HepG2 (cell line): Measurements from ENCODE around the gene SNCA. TPM values are rescaled to one million over a fixed set of nuclear protein-coding genes. Genes with fewer than 3 reads are reported as not detected.

Source experiments
- ATAC-seq: fragments of 200-7000 bp; cut with Tn5 transposase; 3 replicates; pipeline ENCODE4 v1.9.1; 2020; ENCODE audit warnings: mild to moderate bottlenecking, moderate library complexity
- BruUV-seq: library from RNA; stranded (reverse); fragments of 400-500 nt; replicated peaks from 2 replicates; lab custom pipeline; 2021; lab: Mats Ljungman, UMichigan
- CTCF ChIA-PET: fragments of 300-600 bp; formaldehyde crosslinking; extraction: SDS; loops from one replicate; lab custom pipeline; 2021; ENCODE audit warnings: low total read pairs, inconsistent platforms, low intra/inter-chr PET ratio; lab: Yijun Ruan, JAX
- POLR2A ChIA-PET: fragments of 350-600 bp; sonication (Branson Sonifier 250); formaldehyde crosslinking; loops from one replicate; lab custom pipeline; 2020; ENCODE audit warnings: antibody characterized with exemption, inconsistent platforms; lab: Yijun Ruan, JAX
- DNase-seq: peaks from one replicate; pipeline ENCODE4 v3.0.0-alpha.2; 2015; ENCODE audit warnings: low spot score
- FAIRE-seq: peaks from 3 replicates; lab custom pipeline; 2011; peaks lifted over from hg19 to GRCh38; lab: Jason Lieb, UNC
- H2AFZ ChIP-seq: one replicate; pipeline ENCODE4 v1.6.1; 2011; ENCODE audit warnings: low read length, inconsistent platforms
- H3K27ac ChIP-seq: fragments of 300-600 bp; 3 replicates; pipeline ENCODE4 v1.8.0; 2011; ENCODE audit warnings: mixed run types, mild to moderate bottlenecking, mixed read lengths, low read length, inconsistent platforms; ENCODE audit not compliant: insufficient read depth; ENCODE audit errors: extremely low read length
- H3K27me3 ChIP-seq, 2 experiments: fragments of 200-600 bp in 1 of 2; 2 replicates in 1 of 2; 3 replicates in 1 of 2; pipeline versions ENCODE4 v1.6.0 to v1.8.0; 2011; ENCODE audit warnings: low read length in 2 of 2, mild to moderate bottlenecking in 2 of 2, moderate library complexity in 2 of 2, inconsistent platforms in 1 of 2; ENCODE audit not compliant: insufficient read depth in 2 of 2, control insufficient read depth in 1 of 2
- H3K36me3 ChIP-seq, 2 experiments: fragments of 200-600 bp in 1 of 2; replicated peaks in 1 of 2; 2 replicates in 1 of 2; 3 replicates in 1 of 2; pipeline versions ENCODE4 v1.5.1 to v1.8.0; 2011; ENCODE audit warnings: low read length in 2 of 2, inconsistent platforms in 1 of 2; ENCODE audit not compliant: insufficient read depth in 2 of 2, control insufficient read depth in 1 of 2
- H3K4me1 ChIP-seq: 2 replicates; pipeline ENCODE4 v1.5.1; 2012; ENCODE audit warnings: low read length, inconsistent platforms; ENCODE audit not compliant: insufficient read depth
- H3K4me2 ChIP-seq: 2 replicates; pipeline ENCODE4 v1.6.0; 2011; ENCODE audit warnings: low read depth, low read length, inconsistent platforms
- H3K4me3 ChIP-seq, 3 experiments: fragments of 200-600 bp in 1 of 3; sonication (generic), shearing (Covaris generic) in 1 of 3; replicated peaks in 1 of 3; 2 replicates each; pipeline ENCODE4 v1.5.1; 2011 to 2016; ENCODE audit warnings: low read length in 3 of 3, inconsistent platforms in 2 of 3, low read depth in 2 of 3, mild to moderate bottlenecking in 2 of 3, control low read depth in 1 of 3, mixed read lengths in 1 of 3; ENCODE audit not compliant: insufficient read depth in 1 of 3
- H3K79me2 ChIP-seq: one replicate; pipeline ENCODE4 v1.6.1; 2011; ENCODE audit warnings: low read length, inconsistent platforms; ENCODE audit not compliant: insufficient read depth
- H3K9ac ChIP-seq: 2 replicates; pipeline ENCODE4 v1.6.0; 2011; ENCODE audit warnings: mild to moderate bottlenecking, low read depth, low read length, inconsistent platforms; ENCODE audit not compliant: insufficient read depth
- H3K9me3 ChIP-seq: 2 replicates; pipeline ENCODE4 v1.5.1; 2012; ENCODE audit warnings: mild to moderate bottlenecking, low read length
- H4K20me1 ChIP-seq: 2 replicates; pipeline ENCODE4 v1.6.0; 2011; ENCODE audit warnings: inconsistent platforms, mild to moderate bottlenecking, low read length, moderate library complexity; ENCODE audit not compliant: insufficient read depth
- ETV5 ChIP-seq: IDR thresholded peaks from 2 replicates; pipeline ENCODE4 v1.6.1; 2018; ENCODE audit warnings: missing biosample characterization, missing genetic modification reagents, inconsistent platforms, borderline replicate concordance
- HNF4G ChIP-seq, 2 experiments: sonication (generic) in 1 of 2; formaldehyde crosslinking in 1 of 2; IDR thresholded peaks; 2 replicates each; pipeline versions ENCODE4 v1.4.0 to v1.6.1; 2011 to 2020; ENCODE audit warnings: borderline replicate concordance in 2 of 2, low read depth in 2 of 2, mild to moderate bottlenecking in 2 of 2, low read length in 1 of 2, missing genetic modification reagents in 1 of 2, moderate library complexity in 1 of 2
- MXI1 ChIP-seq: IDR thresholded peaks from 3 replicates; pipeline ENCODE4 v1.6.1; 2012; ENCODE audit warnings: low read depth, low read length, inconsistent platforms, borderline replicate concordance
- NAIF1 ChIP-seq: sonication (generic); formaldehyde crosslinking; IDR thresholded peaks from 2 replicates; pipeline ENCODE4 v1.5.0; 2020; ENCODE audit warnings: mild to moderate bottlenecking, missing genetic modification reagents, borderline replicate concordance
- NFE2L2 ChIP-seq: fragments of 150-350 bp; IDR thresholded peaks from 2 replicates; pipeline ENCODE4 v1.6.1; 2014; ENCODE audit warnings: low read length
- SALL2 ChIP-seq: sonication (generic); formaldehyde crosslinking; IDR thresholded peaks from 2 replicates; pipeline ENCODE4 v1.8.1; 2023; ENCODE audit warnings: mild to moderate bottlenecking, missing genetic modification reagents, inconsistent platforms
- SSRP1 ChIP-seq: IDR thresholded peaks from 2 replicates; pipeline ENCODE4 v1.6.1; 2016; ENCODE audit warnings: control low read depth
- TP53 ChIP-seq: sonication (generic); formaldehyde crosslinking; conservative IDR thresholded peaks from 2 replicates; pipeline ENCODE4 v1.4.0; 2020; ENCODE audit warnings: missing genetic modification reagents
- WGBS: methylation state at CpG from one replicate; pipeline ENCODE4 v1.1.6; 2017; ENCODE audit warnings: low lambda C conversion rate; 5-methylcytosine and 5-hydroxymethylcytosine counted together
- in situ Hi-C: cut with HindIII; loops from 2 replicates; pipeline ENCODE4 v1.10.0; 2017; ENCODE audit warnings: low pct_unique_long_range_greater_than_20kb; ENCODE audit not compliant: extremely low pct_ligation_motif_present
- intact Hi-C: fragments of 100-400 bp; cut with micrococcal nuclease; formaldehyde crosslinking; loops from one replicate; pipeline ENCODE4 v1.10.0; 2022; ENCODE audit not compliant: unreplicated experiment
- polyA plus RNA-seq, 8 experiments: library from polyadenylated mRNA; depleted of rRNA in 3 of 8; stranded (reverse) in 7 of 8; unstranded in 1 of 8; fragments of >200 nt; fragmentation: Illumina TruSeq in 4 of 8; extraction: Trizol in 4 of 8; gene quantifications; 2 replicates each; pipeline versions ENCODE4 v1.2.1 to v1.2.3, GENCODE V29; 2011 to 2016; ENCODE audit warnings: low read depth in 4 of 8, missing spikeins in 1 of 8, mixed read lengths in 1 of 8; ENCODE audit not compliant: insufficient read depth in 1 of 8
- total RNA-seq, 5 experiments: library from RNA; depleted of rRNA; stranded (reverse); fragments of >200 nt; fragmentation: Illumina TruSeq; extraction: Trizol; gene quantifications; 2 replicates each; pipeline ENCODE4 v1.2.3, GENCODE V29; 2016; ENCODE audit warnings: low read depth in 1 of 5
- TF ChIP-seq, protein P1 (sequence below): sonication (generic); formaldehyde crosslinking; IDR thresholded peaks from 2 replicates; pipeline ENCODE4 v1.9.0; 2021; ENCODE audit warnings: missing genetic modification reagents, borderline replicate concordance
- TF ChIP-seq, protein P2 (sequence below): IDR thresholded peaks from 2 replicates; pipeline ENCODE4 v1.6.1; 2016; ENCODE audit warnings: low read depth, missing genetic modification reagents, missing compliant biosample characterization

Gene SNCA
- total and polyA plus RNA-seq, 2 of the 13 experiments (the other 11 are each of a cell fraction or from before 2014, with no cell fraction given), result not detected

DNA sequence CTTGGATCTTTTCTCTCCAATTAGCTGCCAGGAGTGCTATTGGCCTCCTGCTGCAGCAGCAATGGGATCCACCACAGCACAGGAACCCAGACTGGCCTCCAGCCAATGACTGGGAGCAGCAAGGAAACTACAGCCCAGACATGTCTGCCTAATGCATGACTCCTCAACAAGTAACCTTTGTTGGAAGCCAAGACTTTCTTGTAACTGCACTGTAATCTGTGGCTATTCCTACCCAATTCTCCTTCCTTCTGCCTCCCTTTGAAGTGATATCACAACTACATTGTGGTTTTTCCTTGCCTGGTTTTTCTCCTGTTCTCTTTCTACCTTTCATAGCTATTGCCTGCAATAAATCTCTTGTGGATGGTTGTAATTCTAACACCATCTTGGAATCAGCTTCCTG is 39.8 kb downstream of the SNCA start:
- H3K9ac ChIP-seq, result no peak overlapping the region
- H3K4me3 ChIP-seq, result no peak overlapping the region
- H3K27ac ChIP-seq, result no peak overlapping the region
- intact Hi-C loops, result no loop called here
- no peaks in the 10 kb centered on the region for H3K9me3 ChIP-seq
- CTCF ChIA-PET, result no interaction called here
- DNase-seq, result no peak
- no peak for TF ChIP-seq MXI1
- no peak for TF ChIP-seq SALL2
- TF ChIP-seq HNF4G (IDR thresholded peaks at IDR 0.05; ENCODE audit: borderline replicate concordance, low read depth, low read length), result no peak
- no peak for TF ChIP-seq HNF4G (CRISPR knock-in tag; IDR thresholded peaks at IDR 0.05; ENCODE audit: borderline replicate concordance, low read depth)
- no peak for TF ChIP-seq TP53 (CRISPR knock-in tag)
- no peak for TF ChIP-seq SSRP1
- TF ChIP-seq NFE2L2, result no peak
- no peak for TF ChIP-seq NAIF1 (CRISPR knock-in tag)
- no peaks in the 10 kb centered on the region for H3K79me2 ChIP-seq
- BruUV-seq, result no TSS peak
- no peak overlapping the region for H2AFZ ChIP-seq
- H4K20me1 ChIP-seq, result no peaks in the 10 kb centered on the region
- no peaks in the 10 kb centered on the region for H3K4me1 ChIP-seq
- ATAC-seq, result no peak
- no peaks in the 10 kb centered on the region for H3K27me3 ChIP-seq
- POLR2A ChIA-PET, result no interaction called here
- no peak overlapping the region for H3K4me2 ChIP-seq
- in situ Hi-C loops, result no loop called here
- no peak for FAIRE-seq
- no peaks in the 10 kb centered on the region for H3K36me3 ChIP-seq

DNA sequence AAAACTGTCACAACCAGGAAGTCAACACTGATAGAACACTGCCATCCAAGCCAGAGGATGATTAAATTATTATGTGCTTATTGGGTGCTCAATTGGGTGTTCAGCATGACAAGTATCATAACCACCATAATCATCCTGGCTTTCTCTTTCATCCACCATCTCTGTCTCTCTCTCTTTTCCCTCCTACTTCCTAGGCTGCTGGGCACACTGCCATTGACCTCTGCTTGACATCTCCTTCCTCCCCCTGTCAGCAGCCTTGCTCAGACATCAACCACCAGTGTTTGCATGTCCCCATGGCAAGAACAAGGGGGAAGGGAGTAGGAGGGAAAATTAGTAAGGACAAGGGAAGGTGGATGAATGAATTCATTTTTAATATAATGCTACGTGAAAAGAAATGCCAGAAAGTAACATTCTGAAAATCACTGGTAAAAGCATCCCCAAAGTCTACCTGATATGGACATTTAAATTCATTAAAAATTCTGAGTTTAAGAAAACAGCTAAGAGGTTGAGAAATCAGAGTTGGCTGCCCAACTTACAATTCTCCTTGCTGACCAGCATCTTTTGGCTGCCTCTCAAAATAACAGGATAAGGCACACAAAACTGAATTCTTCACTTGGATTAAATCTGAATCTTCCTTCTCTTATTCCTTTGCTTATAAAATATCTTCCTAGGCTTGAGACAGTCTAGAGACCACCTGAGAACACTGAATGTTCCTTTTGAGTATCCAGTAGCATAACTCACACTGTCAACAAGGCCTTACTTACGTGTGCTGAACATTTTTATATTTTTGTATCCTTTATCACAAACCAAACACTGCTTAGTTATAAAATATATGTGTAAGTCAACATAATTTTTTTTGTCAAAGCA is 48.5 kb downstream of the SNCA start:
- Histone ChIP-seq H2AFZ (no peak overlapping the region), H3K27me3 (no peaks in the 10 kb centered on the region), H3K4me1 (no peaks in the 10 kb centered on the region), H3K4me3 (no peak overlapping the region), H4K20me1 (no peaks in the 10 kb centered on the region), H3K79me2 (no peaks in the 10 kb centered on the region), H3K36me3 (no peaks in the 10 kb centered on the region), H3K27ac (no peak overlapping the region), H3K9ac (no peak overlapping the region), H3K9me3 (no peaks in the 10 kb centered on the region), H3K4me2 (no peak overlapping the region)
- ATAC-seq (no peak), FAIRE-seq (no peak), DNase-seq (no peak)
- in situ Hi-C loops, result no loop called here
- WGBS, result 2% methylated on average over 2 of the region's 2 CpGs
- ChIA-PET CTCF (no interaction called here), POLR2A (no interaction called here)
- intact Hi-C loops, result no loop called here
- BruUV-seq, result no TSS peak
- no peak for TF ChIP-seq ETV5
- TF ChIP-seq, protein P1, sequence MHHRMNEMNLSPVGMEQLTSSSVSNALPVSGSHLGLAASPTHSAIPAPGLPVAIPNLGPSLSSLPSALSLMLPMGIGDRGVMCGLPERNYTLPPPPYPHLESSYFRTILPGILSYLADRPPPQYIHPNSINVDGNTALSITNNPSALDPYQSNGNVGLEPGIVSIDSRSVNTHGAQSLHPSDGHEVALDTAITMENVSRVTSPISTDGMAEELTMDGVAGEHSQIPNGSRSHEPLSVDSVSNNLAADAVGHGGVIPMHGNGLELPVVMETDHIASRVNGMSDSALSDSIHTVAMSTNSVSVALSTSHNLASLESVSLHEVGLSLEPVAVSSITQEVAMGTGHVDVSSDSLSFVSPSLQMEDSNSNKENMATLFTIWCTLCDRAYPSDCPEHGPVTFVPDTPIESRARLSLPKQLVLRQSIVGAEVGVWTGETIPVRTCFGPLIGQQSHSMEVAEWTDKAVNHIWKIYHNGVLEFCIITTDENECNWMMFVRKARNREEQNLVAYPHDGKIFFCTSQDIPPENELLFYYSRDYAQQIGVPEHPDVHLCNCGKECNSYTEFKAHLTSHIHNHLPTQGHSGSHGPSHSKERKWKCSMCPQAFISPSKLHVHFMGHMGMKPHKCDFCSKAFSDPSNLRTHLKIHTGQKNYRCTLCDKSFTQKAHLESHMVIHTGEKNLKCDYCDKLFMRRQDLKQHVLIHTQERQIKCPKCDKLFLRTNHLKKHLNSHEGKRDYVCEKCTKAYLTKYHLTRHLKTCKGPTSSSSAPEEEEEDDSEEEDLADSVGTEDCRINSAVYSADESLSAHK, result no peak
- TF ChIP-seq, protein P2, sequence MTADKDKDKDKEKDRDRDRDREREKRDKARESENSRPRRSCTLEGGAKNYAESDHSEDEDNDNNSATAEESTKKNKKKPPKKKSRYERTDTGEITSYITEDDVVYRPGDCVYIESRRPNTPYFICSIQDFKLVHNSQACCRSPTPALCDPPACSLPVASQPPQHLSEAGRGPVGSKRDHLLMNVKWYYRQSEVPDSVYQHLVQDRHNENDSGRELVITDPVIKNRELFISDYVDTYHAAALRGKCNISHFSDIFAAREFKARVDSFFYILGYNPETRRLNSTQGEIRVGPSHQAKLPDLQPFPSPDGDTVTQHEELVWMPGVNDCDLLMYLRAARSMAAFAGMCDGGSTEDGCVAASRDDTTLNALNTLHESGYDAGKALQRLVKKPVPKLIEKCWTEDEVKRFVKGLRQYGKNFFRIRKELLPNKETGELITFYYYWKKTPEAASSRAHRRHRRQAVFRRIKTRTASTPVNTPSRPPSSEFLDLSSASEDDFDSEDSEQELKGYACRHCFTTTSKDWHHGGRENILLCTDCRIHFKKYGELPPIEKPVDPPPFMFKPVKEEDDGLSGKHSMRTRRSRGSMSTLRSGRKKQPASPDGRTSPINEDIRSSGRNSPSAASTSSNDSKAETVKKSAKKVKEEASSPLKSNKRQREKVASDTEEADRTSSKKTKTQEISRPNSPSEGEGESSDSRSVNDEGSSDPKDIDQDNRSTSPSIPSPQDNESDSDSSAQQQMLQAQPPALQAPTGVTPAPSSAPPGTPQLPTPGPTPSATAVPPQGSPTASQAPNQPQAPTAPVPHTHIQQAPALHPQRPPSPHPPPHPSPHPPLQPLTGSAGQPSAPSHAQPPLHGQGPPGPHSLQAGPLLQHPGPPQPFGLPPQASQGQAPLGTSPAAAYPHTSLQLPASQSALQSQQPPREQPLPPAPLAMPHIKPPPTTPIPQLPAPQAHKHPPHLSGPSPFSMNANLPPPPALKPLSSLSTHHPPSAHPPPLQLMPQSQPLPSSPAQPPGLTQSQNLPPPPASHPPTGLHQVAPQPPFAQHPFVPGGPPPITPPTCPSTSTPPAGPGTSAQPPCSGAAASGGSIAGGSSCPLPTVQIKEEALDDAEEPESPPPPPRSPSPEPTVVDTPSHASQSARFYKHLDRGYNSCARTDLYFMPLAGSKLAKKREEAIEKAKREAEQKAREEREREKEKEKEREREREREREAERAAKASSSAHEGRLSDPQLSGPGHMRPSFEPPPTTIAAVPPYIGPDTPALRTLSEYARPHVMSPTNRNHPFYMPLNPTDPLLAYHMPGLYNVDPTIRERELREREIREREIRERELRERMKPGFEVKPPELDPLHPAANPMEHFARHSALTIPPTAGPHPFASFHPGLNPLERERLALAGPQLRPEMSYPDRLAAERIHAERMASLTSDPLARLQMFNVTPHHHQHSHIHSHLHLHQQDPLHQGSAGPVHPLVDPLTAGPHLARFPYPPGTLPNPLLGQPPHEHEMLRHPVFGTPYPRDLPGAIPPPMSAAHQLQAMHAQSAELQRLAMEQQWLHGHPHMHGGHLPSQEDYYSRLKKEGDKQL, result no peak
